ENCODE measurements around the gene PPM1L. TPM values are rescaled to one million over a fixed set of nuclear protein-coding genes. Genes with fewer than 3 reads are reported as not detected.
A peak's percentile ranks its signal among the peaks of the same experiment; 100 is the strongest.

Gene PPM1L
- total RNA-seq, 1 experiment from 2014 or later = 7.3 TPM

DNA sequence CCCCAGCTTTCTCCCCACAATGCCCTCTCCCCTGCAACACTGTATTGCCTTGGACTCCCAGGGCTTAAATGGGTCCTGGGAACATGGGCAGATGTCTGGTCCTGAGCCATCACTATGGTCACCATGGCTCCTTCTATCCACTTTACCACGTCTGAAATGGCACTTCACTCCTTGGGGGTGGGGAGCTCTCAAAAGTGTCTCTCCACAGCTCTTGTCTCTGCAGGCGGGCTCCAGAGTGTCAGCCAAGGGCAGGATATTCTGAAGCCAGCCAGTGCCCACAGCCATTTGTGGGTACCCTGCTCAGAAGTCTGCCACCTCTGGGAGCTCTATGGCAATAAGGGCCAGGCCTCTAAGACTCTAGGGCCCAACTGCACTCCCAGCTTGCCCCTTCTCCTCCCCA, 163.9 kb downstream of the PPM1L start:
- no peak overlapping the region for H3K18ac ChIP-seq (ENCODE audit: insufficient read length, low read depth, low read length)
- no peak overlapping the region for H3K23ac ChIP-seq (ENCODE audit: insufficient read length, low read depth, low read length)
- no peak overlapping the region for H3K56ac ChIP-seq (ENCODE audit: insufficient read length, low read depth, low read length)
- no peak overlapping the region for H3K4ac ChIP-seq (ENCODE audit: low read depth, low read length)
- no peaks in the 10 kb centered on the region for H3K27me3 ChIP-seq (ENCODE audit: insufficient read depth, low read length)
- DNase-seq = no peak
- H3T11ph ChIP-seq (ENCODE audit: low read length) = no peak overlapping the region
- Mint-ChIP-seq H3K36me3 (ENCODE audit: insufficient read depth in 1 of 3, low read depth in 3 of 3) (peaks cover 0 to 3% (median 0%) of the 10 kb centered on the region in 3 experiments; a peak in 1 of 7 replicates), H3K4me3 (no peak overlapping the region), H3K27me3 (ENCODE audit: low read depth) (no peaks in the 10 kb centered on the region), H3K27ac (peak overlapping the region in 1 of 3 experiments; percentile 84; a peak in 1 of 7 replicates), H3K4me1 (peaks cover 2 to 8% of the 10 kb centered on the region in 2 experiments), H3K9me3 (no peaks in the 10 kb centered on the region; a peak in 1 of 5 replicates)
- H2BK20ac ChIP-seq (ENCODE audit: low read depth, low read length, poor library complexity, severe bottlenecking) = no peak overlapping the region
- H2BK15ac ChIP-seq (ENCODE audit: low read depth, low read length) = no peak overlapping the region
- H3K79me2 ChIP-seq (ENCODE audit: insufficient read depth, low read length) = no peaks in the 10 kb centered on the region
- H2AFZ ChIP-seq (ENCODE audit: low read length) = no peak overlapping the region
- no peaks in the 10 kb centered on the region for H3K23me2 ChIP-seq (ENCODE audit: insufficient read length, low read depth, low read length, poor library complexity, severe bottlenecking)
- TF ChIP-seq, protein P1, sequence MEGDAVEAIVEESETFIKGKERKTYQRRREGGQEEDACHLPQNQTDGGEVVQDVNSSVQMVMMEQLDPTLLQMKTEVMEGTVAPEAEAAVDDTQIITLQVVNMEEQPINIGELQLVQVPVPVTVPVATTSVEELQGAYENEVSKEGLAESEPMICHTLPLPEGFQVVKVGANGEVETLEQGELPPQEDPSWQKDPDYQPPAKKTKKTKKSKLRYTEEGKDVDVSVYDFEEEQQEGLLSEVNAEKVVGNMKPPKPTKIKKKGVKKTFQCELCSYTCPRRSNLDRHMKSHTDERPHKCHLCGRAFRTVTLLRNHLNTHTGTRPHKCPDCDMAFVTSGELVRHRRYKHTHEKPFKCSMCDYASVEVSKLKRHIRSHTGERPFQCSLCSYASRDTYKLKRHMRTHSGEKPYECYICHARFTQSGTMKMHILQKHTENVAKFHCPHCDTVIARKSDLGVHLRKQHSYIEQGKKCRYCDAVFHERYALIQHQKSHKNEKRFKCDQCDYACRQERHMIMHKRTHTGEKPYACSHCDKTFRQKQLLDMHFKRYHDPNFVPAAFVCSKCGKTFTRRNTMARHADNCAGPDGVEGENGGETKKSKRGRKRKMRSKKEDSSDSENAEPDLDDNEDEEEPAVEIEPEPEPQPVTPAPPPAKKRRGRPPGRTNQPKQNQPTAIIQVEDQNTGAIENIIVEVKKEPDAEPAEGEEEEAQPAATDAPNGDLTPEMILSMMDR (conservative IDR thresholded peaks at IDR 0.05) = no peak
- H3K4me2 ChIP-seq (ENCODE audit: insufficient read depth, insufficient read length, low read length) = no peak overlapping the region
- no peak overlapping the region for H2BK12ac ChIP-seq (ENCODE audit: insufficient read length, low read depth, low read length)
- WGBS (ENCODE audit: extremely low coverage, insufficient read length, low lambda C conversion rate) = no CpG with 5 or more reads among the region's 2 CpGs
- no peak overlapping the region for H4K91ac ChIP-seq (ENCODE audit: insufficient read length, low read depth, low read length)
- no peak overlapping the region for H3K9ac ChIP-seq (ENCODE audit: extremely low read depth, insufficient read length, low read length)
- no peaks in the 10 kb centered on the region for H3K4me1 ChIP-seq (ENCODE audit: insufficient read depth, low read length)
- no peaks in the 10 kb centered on the region for H4K20me1 ChIP-seq (ENCODE audit: control insufficient read depth, insufficient read depth, insufficient read length)
- no peak overlapping the region for H2AK5ac ChIP-seq (ENCODE audit: insufficient read length, low read length)
- H3K79me1 ChIP-seq (ENCODE audit: insufficient read depth, low read depth, low read length, poor library complexity, severe bottlenecking) = no peaks in the 10 kb centered on the region
- H4K5ac ChIP-seq (ENCODE audit: insufficient read length, low read depth, low read length) = no peak overlapping the region
- no peak overlapping the region for H4K8ac ChIP-seq (replicated peaks; ENCODE audit: insufficient read length, low read depth, low read length)
- H3K27ac ChIP-seq (ENCODE audit: insufficient read length, low read depth, low read length) = no peak overlapping the region
- H3K14ac ChIP-seq (ENCODE audit: insufficient read depth, low read length) = no peak overlapping the region
- no peaks in the 10 kb centered on the region for H3K9me3 ChIP-seq (ENCODE audit: control insufficient read depth, low read depth, low read length)
- no peak overlapping the region for H2BK120ac ChIP-seq (ENCODE audit: low read depth, low read length, poor library complexity, severe bottlenecking)
- no peak overlapping the region for H2BK5ac ChIP-seq (ENCODE audit: insufficient read length, low read length)
